Activated CD8-positive, alpha-beta memory T cell treated with anti-CD3 and anti-CD28 coated beads, Interleukin-2, amount 10 ng/mL, durations not matched to agents 7 days and 5 days (primary cell): ENCODE measurements around the gene DGKI. TPM values are rescaled to one million over a fixed set of nuclear protein-coding genes. Genes with fewer than 3 reads are reported as not detected.

ENCODE experiments used
- ATAC-seq: fragments of 150-1000 bp; cut with Tn5 transposase; one replicate; pipeline ENCODE4 v1.10.0; 2021; ENCODE audit warnings: moderate library complexity
- CTCF ChIA-PET: fragments of 350-600 bp; sonication (Branson Sonifier 250); formaldehyde crosslinking; loops from one replicate; lab custom pipeline; 2021; ENCODE audit warnings: antibody characterized with exemption; lab: Charles Lee
- DNase-seq: peaks from one replicate; pipeline ENCODE4 v3.0.0-alpha.2; 2020
- H3K27ac Mint-ChIP-seq: one replicate; pipeline ENCODE4 v1.8.0; 2021; ENCODE audit warnings: mild to moderate bottlenecking, mixed read lengths
- H3K27me3 Mint-ChIP-seq: one replicate; pipeline ENCODE4 v1.8.0; 2021; ENCODE audit warnings: mixed read lengths
- H3K36me3 Mint-ChIP-seq: one replicate; pipeline ENCODE4 v1.8.0; 2021; ENCODE audit warnings: mild to moderate bottlenecking, mixed read lengths
- H3K4me1 Mint-ChIP-seq: one replicate; pipeline ENCODE4 v1.8.0; 2021; ENCODE audit warnings: mixed read lengths
- H3K4me3 Mint-ChIP-seq: one replicate; pipeline ENCODE4 v1.8.0; 2021; ENCODE audit warnings: mild to moderate bottlenecking, moderate library complexity, mixed read lengths
- H3K9me3 Mint-ChIP-seq: one replicate; pipeline ENCODE4 v1.8.0; 2022; ENCODE audit warnings: low read depth, mixed read lengths
- total RNA-seq, 2 experiments: library from RNA; stranded (reverse); gene quantifications; one replicate each; pipeline ENCODE4 v1.2.3, GENCODE V29; 2021

The DGKI gene
- total RNA-seq, 2 experiments from 2014 or later: 2.2 TPM; not detected in 1

GRCh38 chr7:137579913-137580640 lies 266.7 kb downstream of the DGKI start:
- Mint-ChIP-seq H3K27ac (no peak overlapping the region), H3K4me3 (no peak overlapping the region)
- no peak for ATAC-seq

GRCh38 chr7:137578541-137578940 lies 268.2 kb downstream of the DGKI start:
- Mint-ChIP-seq H3K4me1 (no peaks in the 10 kb centered on the region), H3K27me3 (no peaks in the 10 kb centered on the region), H3K27ac (no peak overlapping the region), H3K36me3 (no peaks in the 10 kb centered on the region), H3K4me3 (no peak overlapping the region), H3K9me3 (no peaks in the 10 kb centered on the region)
- CTCF ChIA-PET: no interaction called here
- ATAC-seq (no peak), DNase-seq (no peak)

More at GRCh38 chr7:137579913-137580640, 266.7 kb downstream of the DGKI start:
- CTCF ChIA-PET: no interaction called here
- no peaks in the 10 kb centered on the region for H3K27me3 Mint-ChIP-seq
- H3K9me3 Mint-ChIP-seq: no peaks in the 10 kb centered on the region
- H3K4me1 Mint-ChIP-seq: no peaks in the 10 kb centered on the region
- no peak for DNase-seq
- H3K36me3 Mint-ChIP-seq: no peaks in the 10 kb centered on the region

- Mint-ChIP-seq H3K4me1 (no peaks in the 10 kb centered on the region), H3K4me3 (no peak overlapping the region), H3K9me3 (no peaks in the 10 kb centered on the region), H3K27me3 (no peaks in the 10 kb centered on the region), H3K36me3 (no peaks in the 10 kb centered on the region), H3K27ac (no peak overlapping the region)
- CTCF ChIA-PET: no interaction called here
- DNase-seq (no peak), ATAC-seq (no peak)
Measured at GRCh38 chr7:137577184-137577583, 269.6 kb downstream of the DGKI start.

- ATAC-seq (no peak), DNase-seq (no peak)
- Mint-ChIP-seq H3K36me3 (no peaks in the 10 kb centered on the region), H3K27ac (no peak overlapping the region), H3K27me3 (no peaks in the 10 kb centered on the region), H3K9me3 (no peaks in the 10 kb centered on the region), H3K4me1 (no peaks in the 10 kb centered on the region), H3K4me3 (no peak overlapping the region)
- CTCF ChIA-PET: no interaction called here
Measured at GRCh38 chr7:137576481-137576880, 270.3 kb downstream of the DGKI start.

- no peak for DNase-seq
- CTCF ChIA-PET: no interaction called here
- H3K27me3 Mint-ChIP-seq: no peaks in the 10 kb centered on the region
- no peak overlapping the region for H3K27ac Mint-ChIP-seq
- no peaks in the 10 kb centered on the region for H3K9me3 Mint-ChIP-seq
- H3K36me3 Mint-ChIP-seq: no peaks in the 10 kb centered on the region
- no peak for ATAC-seq
- no peak overlapping the region for H3K4me3 Mint-ChIP-seq
- no peaks in the 10 kb centered on the region for H3K4me1 Mint-ChIP-seq
Measured at GRCh38 chr7:137574812-137575211, 272.0 kb downstream of the DGKI start.

- no peak for ATAC-seq
Measured at GRCh38 chr7:137572056-137572784, 274.6 kb downstream of the DGKI start.

GRCh38 chr7:137564677-137565076 lies 282.1 kb downstream of the DGKI start:
- no peaks in the 10 kb centered on the region for H3K9me3 Mint-ChIP-seq
- DNase-seq (no peak), ATAC-seq (no peak)
- H3K27me3 Mint-ChIP-seq: peaks cover 2% of the 10 kb centered on the region
- no peaks in the 10 kb centered on the region for H3K4me1 Mint-ChIP-seq
- no peak overlapping the region for H3K27ac Mint-ChIP-seq
- H3K36me3 Mint-ChIP-seq: no peaks in the 10 kb centered on the region
- CTCF ChIA-PET: no interaction called here
- H3K4me3 Mint-ChIP-seq: no peak overlapping the region

More at GRCh38 chr7:137572056-137572784, 274.6 kb downstream of the DGKI start:
- CTCF ChIA-PET: no interaction called here
- H3K4me3 Mint-ChIP-seq: no peak overlapping the region
- H3K4me1 Mint-ChIP-seq: no peaks in the 10 kb centered on the region
- peaks cover 2% of the 10 kb centered on the region for H3K27me3 Mint-ChIP-seq
- H3K27ac Mint-ChIP-seq: no peak overlapping the region
- H3K9me3 Mint-ChIP-seq: no peaks in the 10 kb centered on the region
- no peaks in the 10 kb centered on the region for H3K36me3 Mint-ChIP-seq
- DNase-seq: no peak

- ATAC-seq (no peak), DNase-seq (no peak)
- Mint-ChIP-seq H3K4me1 (no peaks in the 10 kb centered on the region), H3K36me3 (no peaks in the 10 kb centered on the region), H3K4me3 (no peak overlapping the region), H3K27ac (no peak overlapping the region), H3K9me3 (no peaks in the 10 kb centered on the region), H3K27me3 (peaks cover 2% of the 10 kb centered on the region)
- CTCF ChIA-PET: interaction anchor here (0.6 kb wide), 1 partner anchor 1664 kb away, joined by 3 read pairs; no protein-coding TSS in a partner anchor
Measured at GRCh38 chr7:137563981-137564380, 282.8 kb downstream of the DGKI start.

GRCh38 chr7:137547485-137547884 lies 299.3 kb downstream of the DGKI start:
- ATAC-seq (no peak), DNase-seq (no peak)
- H3K36me3 Mint-ChIP-seq: no peaks in the 10 kb centered on the region
- no peaks in the 10 kb centered on the region for H3K4me1 Mint-ChIP-seq
- H3K27me3 Mint-ChIP-seq: no peaks in the 10 kb centered on the region
- no peak overlapping the region for H3K4me3 Mint-ChIP-seq
- H3K9me3 Mint-ChIP-seq: no peaks in the 10 kb centered on the region
- CTCF ChIA-PET: no interaction called here
- H3K27ac Mint-ChIP-seq: no peak overlapping the region

- no peaks in the 10 kb centered on the region for H3K36me3 Mint-ChIP-seq
- H3K9me3 Mint-ChIP-seq: no peaks in the 10 kb centered on the region
- no peaks in the 10 kb centered on the region for H3K27me3 Mint-ChIP-seq
- DNase-seq (no peak), ATAC-seq (no peak)
- no peaks in the 10 kb centered on the region for H3K4me1 Mint-ChIP-seq
- CTCF ChIA-PET: no interaction called here
- no peak overlapping the region for H3K4me3 Mint-ChIP-seq
- no peak overlapping the region for H3K27ac Mint-ChIP-seq
Measured at GRCh38 chr7:137546671-137547070, 300.1 kb downstream of the DGKI start.

- CTCF ChIA-PET: no interaction called here
- Mint-ChIP-seq H3K27ac (no peak overlapping the region), H3K4me1 (no peaks in the 10 kb centered on the region), H3K27me3 (no peaks in the 10 kb centered on the region), H3K4me3 (no peak overlapping the region), H3K9me3 (no peaks in the 10 kb centered on the region), H3K36me3 (no peaks in the 10 kb centered on the region)
- ATAC-seq (no peak), DNase-seq (no peak)
Measured at GRCh38 chr7:137546009-137546408, 300.8 kb downstream of the DGKI start.

- DNase-seq: no peak
- no peak overlapping the region for H3K27ac Mint-ChIP-seq
- no peaks in the 10 kb centered on the region for H3K9me3 Mint-ChIP-seq
- H3K36me3 Mint-ChIP-seq: no peaks in the 10 kb centered on the region
- ATAC-seq: no peak
- H3K4me1 Mint-ChIP-seq: no peaks in the 10 kb centered on the region
- no peak overlapping the region for H3K4me3 Mint-ChIP-seq
- CTCF ChIA-PET: no interaction called here
- H3K27me3 Mint-ChIP-seq: no peaks in the 10 kb centered on the region
Measured at GRCh38 chr7:137545059-137545716, 301.6 kb downstream of the DGKI start.

GRCh38 chr7:137544453-137545058 lies 302.2 kb downstream of the DGKI start:
- Mint-ChIP-seq H3K27me3 (no peaks in the 10 kb centered on the region), H3K27ac (no peak overlapping the region), H3K9me3 (no peaks in the 10 kb centered on the region), H3K4me1 (no peaks in the 10 kb centered on the region), H3K36me3 (no peaks in the 10 kb centered on the region), H3K4me3 (no peak overlapping the region)
- DNase-seq: no peak
- CTCF ChIA-PET: no interaction called here
- ATAC-seq: no peak
